K562 (cell line): ENCODE results near the gene ZNF346. TPM values are rescaled to one million over a fixed set of nuclear protein-coding genes. Genes with fewer than 3 reads are reported as not detected.

Source experiments
- DMBX1 ChIP-seq: fragments of 250-450 bp; sonication (Bioruptor Pico); IDR thresholded peaks from 2 replicates; pipeline ENCODE4 v1.8.0; 2022; ENCODE audit warnings: inconsistent platforms, mild to moderate bottlenecking, moderate library complexity, borderline replicate concordance
- KLF13 ChIP-seq: fragments of 450-650 bp; IDR thresholded peaks from 2 replicates; pipeline ENCODE4 v1.6.1; 2016; ENCODE audit warnings: missing genetic modification characterization, low read depth, mild to moderate bottlenecking, missing compliant biosample characterization, moderate library complexity, borderline replicate concordance
- MXI1 ChIP-seq: IDR thresholded peaks from 2 replicates; pipeline ENCODE4 v1.6.1; 2011; ENCODE audit warnings: low read depth, mild to moderate bottlenecking, improper control_type of control experiment, low read length
- PHB2 ChIP-seq: fragments of 450-650 bp; IDR thresholded peaks from 2 replicates; pipeline ENCODE4 v1.6.1; 2017; ENCODE audit warnings: low read depth
- POLR2AphosphoS2 ChIP-seq: IDR thresholded peaks from 2 replicates; pipeline ENCODE4 v1.6.1; 2012; ENCODE audit warnings: low read length, improper control_type of control experiment
- SIRT6 ChIP-seq: IDR thresholded peaks from one replicate; pipeline ENCODE4 v1.6.1; 2012; ENCODE audit warnings: low read depth, mild to moderate bottlenecking, control low read depth, inconsistent platforms, low read length, moderate library complexity
- SMAD1 ChIP-seq: fragments of 150-350 bp; IDR thresholded peaks from 2 replicates; pipeline ENCODE4 v1.6.1; 2014; ENCODE audit warnings: low read length, low read depth; ENCODE audit not compliant: partially characterized antibody
- SRSF7 ChIP-seq: fragments of 200-400 bp; formaldehyde crosslinking; optimal IDR thresholded peaks from 2 replicates; pipeline ENCODE3; 2017; ENCODE audit warnings: mild to moderate bottlenecking, low read depth, low read length
- ZNF444 ChIP-seq: fragments of 250-450 bp; sonication (Bioruptor Pico); IDR thresholded peaks from 2 replicates; pipeline ENCODE4 v1.4.0; 2020; ENCODE audit warnings: mild to moderate bottlenecking, moderate library complexity
- ZZZ3 ChIP-seq: fragments of 450-650 bp; IDR thresholded peaks from 2 replicates; pipeline ENCODE4 v1.6.1; 2016; ENCODE audit warnings: antibody characterized with exemption, mild to moderate bottlenecking, moderate library complexity
- polyA plus RNA-seq, 8 experiments: library from polyadenylated mRNA; depleted of rRNA in 4 of 8; stranded (reverse) in 5 of 8; unstranded in 3 of 8; fragments of >200 nt; fragmentation: Nextera tagmentation in 2 of 8; fragmentation: Illumina TruSeq in 1 of 8; extraction: Ambion mirVana in 2 of 8; extraction: Trizol in 1 of 8; gene quantifications; 2 replicates each; pipeline versions ENCODE4 v1.2.1 to v1.2.3, GENCODE V29; 2011 to 2014; ENCODE audit warnings: inconsistent platforms in 1 of 8, missing spikeins in 1 of 8
- total RNA-seq, 7 experiments: library from RNA; depleted of rRNA in 6 of 7; stranded (reverse); fragments of >200 nt in 6 of 7; fragmentation: Illumina TruSeq in 2 of 7; extraction: Trizol in 2 of 7; gene quantifications; 2 replicates each; pipeline versions ENCODE4 v1.2.1 to v1.2.3, GENCODE V29; 2011 to 2021; ENCODE audit warnings: low replicate concordance in 1 of 7
- TF ChIP-seq, protein P1 (sequence below), 2 experiments: fragments of 450-650 bp; conservative IDR thresholded peaks; 2 replicates each; pipeline ENCODE4 v1.6.1; 2017; ENCODE audit warnings: mild to moderate bottlenecking in 2 of 2, moderate library complexity in 2 of 2
- TF ChIP-seq, protein P2 (sequence below): fragments of 250-450 bp; sonication (Bioruptor Pico); IDR thresholded peaks from 2 replicates; pipeline ENCODE4 v1.5.0; 2022; ENCODE audit warnings: mild to moderate bottlenecking
- TF ChIP-seq, protein P3 (sequence below), 3 experiments: fragments of 200-800 bp in 1 of 3; fragments of 250-450 bp in 1 of 3; fragments of 450-650 bp in 1 of 3; sonication (Bioruptor Pico) in 1 of 3; sonication (Bioruptor generic) in 1 of 3; formaldehyde crosslinking in 1 of 3; IDR thresholded peaks; 2 replicates each; pipeline versions ENCODE4 v1.6.1 to v1.8.0; 2016 to 2022; ENCODE audit warnings: mild to moderate bottlenecking in 2 of 3, missing genetic modification characterization in 2 of 3, missing compliant biosample characterization in 1 of 3, moderate library complexity in 1 of 3
- TF ChIP-seq, protein P4 (sequence below), 3 experiments: IDR thresholded peaks in 2 of 3; conservative IDR thresholded peaks in 1 of 3; 2 replicates each; pipeline ENCODE4 v1.5.1; 2011 to 2012; ENCODE audit warnings: low read length in 3 of 3, mild to moderate bottlenecking in 3 of 3, control low read depth in 2 of 3, improper control_type of control experiment in 1 of 3, inconsistent platforms in 1 of 3, low read depth in 1 of 3, mixed read lengths in 1 of 3, moderate library complexity in 1 of 3; ENCODE audit not compliant: insufficient read depth in 2 of 3

The ZNF346 gene
- total and polyA plus RNA-seq, 9 of the 15 experiments (the other 6 are each of a cell fraction or from before 2014, with no cell fraction given) = 5.0 to 25.1 (median 20.1) TPM

DNA sequence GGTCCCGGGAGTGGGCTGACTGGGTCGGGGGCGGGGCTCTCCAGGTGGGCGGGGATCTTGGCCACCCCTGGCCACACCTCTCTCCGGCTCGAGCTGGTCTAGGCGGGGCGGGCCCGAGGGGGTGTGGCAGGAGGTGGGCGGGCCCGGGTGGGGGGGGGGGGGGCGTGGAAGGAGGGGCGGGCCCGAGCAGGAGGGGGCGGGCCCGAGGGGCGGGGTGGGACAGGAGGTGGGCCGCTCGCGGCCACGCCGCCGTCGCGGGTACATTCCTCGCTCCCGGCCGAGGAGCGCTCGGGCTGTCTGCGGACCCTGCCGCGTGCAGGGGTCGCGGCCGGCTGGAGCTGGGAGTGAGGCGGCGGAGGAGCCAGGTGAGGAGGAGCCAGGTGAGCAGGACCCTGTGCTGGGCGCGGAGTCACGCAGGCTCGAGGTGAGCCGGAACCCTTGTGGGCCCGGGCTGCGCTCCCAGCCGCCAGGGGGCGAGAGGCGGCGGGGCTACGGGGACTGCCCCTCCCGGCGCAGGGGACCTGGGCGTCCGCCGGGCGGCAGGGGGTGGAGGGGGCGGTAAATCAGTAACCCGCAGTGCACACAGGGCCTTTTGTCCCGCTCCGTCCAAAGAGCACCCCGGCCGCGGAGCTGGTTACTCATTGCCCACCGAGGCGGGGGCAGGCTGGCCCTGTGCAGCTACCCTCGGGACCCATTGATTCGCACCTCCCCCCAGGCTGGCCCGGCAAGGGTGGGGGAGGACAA is 64.3 kb downstream of the ZNF346 start, which contains the start of gene FGFR4 (continued):
- TF ChIP-seq, protein P1, sequence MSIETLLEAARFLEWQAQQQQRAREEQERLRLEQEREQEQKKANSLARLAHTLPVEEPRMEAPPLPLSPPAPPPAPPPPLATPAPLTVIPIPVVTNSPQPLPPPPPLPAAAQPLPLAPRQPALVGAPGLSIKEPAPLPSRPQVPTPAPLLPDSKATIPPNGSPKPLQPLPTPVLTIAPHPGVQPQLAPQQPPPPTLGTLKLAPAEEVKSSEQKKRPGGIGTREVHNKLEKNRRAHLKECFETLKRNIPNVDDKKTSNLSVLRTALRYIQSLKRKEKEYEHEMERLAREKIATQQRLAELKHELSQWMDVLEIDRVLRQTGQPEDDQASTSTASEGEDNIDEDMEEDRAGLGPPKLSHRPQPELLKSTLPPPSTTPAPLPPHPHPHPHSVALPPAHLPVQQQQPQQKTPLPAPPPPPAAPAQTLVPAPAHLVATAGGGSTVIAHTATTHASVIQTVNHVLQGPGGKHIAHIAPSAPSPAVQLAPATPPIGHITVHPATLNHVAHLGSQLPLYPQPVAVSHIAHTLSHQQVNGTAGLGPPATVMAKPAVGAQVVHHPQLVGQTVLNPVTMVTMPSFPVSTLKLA (conservative IDR thresholded peaks at IDR 0.05) = peak in 1 of 2 experiments; percentile 93
- TF ChIP-seq ZNF444 (CRISPR knock-in tag) (no peak), PHB2 (no peak), POLR2AphosphoS2 (no peak), ZZZ3 (no peak), SRSF7 (no peak), DMBX1 (CRISPR knock-in tag) (no peak), KLF13 (tag) (0 out of 2 replicates have a peak, but pooled peaks have one; percentile 61), SIRT6 (no peak), SMAD1 (no peak), MXI1 (0 out of 2 replicates have a peak, but pooled peaks have one; percentile 46)
- TF ChIP-seq, protein P2, sequence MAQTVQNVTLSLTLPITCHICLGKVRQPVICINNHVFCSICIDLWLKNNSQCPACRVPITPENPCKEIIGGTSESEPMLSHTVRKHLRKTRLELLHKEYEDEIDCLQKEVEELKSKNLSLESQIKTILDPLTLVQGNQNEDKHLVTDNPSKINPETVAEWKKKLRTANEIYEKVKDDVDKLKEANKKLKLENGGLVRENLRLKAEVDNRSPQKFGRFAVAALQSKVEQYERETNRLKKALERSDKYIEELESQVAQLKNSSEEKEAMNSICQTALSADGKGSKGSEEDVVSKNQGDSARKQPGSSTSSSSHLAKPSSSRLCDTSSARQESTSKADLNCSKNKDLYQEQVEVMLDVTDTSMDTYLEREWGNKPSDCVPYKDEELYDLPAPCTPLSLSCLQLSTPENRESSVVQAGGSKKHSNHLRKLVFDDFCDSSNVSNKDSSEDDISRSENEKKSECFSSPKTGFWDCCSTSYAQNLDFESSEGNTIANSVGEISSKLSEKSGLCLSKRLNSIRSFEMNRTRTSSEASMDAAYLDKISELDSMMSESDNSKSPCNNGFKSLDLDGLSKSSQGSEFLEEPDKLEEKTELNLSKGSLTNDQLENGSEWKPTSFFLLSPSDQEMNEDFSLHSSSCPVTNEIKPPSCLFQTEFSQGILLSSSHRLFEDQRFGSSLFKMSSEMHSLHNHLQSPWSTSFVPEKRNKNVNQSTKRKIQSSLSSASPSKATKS (CRISPR knock-in tag) = no peak
- TF ChIP-seq, protein P3, sequence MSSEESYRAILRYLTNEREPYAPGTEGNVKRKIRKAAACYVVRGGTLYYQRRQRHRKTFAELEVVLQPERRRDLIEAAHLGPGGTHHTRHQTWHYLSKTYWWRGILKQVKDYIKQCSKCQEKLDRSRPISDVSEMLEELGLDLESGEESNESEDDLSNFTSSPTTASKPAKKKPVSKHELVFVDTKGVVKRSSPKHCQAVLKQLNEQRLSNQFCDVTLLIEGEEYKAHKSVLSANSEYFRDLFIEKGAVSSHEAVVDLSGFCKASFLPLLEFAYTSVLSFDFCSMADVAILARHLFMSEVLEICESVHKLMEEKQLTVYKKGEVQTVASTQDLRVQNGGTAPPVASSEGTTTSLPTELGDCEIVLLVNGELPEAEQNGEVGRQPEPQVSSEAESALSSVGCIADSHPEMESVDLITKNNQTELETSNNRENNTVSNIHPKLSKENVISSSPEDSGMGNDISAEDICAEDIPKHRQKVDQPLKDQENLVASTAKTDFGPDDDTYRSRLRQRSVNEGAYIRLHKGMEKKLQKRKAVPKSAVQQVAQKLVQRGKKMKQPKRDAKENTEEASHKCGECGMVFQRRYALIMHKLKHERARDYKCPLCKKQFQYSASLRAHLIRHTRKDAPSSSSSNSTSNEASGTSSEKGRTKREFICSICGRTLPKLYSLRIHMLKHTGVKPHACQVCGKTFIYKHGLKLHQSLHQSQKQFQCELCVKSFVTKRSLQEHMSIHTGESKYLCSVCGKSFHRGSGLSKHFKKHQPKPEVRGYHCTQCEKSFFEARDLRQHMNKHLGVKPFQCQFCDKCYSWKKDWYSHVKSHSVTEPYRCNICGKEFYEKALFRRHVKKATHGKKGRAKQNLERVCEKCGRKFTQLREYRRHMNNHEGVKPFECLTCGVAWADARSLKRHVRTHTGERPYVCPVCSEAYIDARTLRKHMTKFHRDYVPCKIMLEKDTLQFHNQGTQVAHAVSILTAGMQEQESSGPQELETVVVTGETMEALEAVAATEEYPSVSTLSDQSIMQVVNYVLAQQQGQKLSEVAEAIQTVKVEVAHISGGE (CRISPR knock-in tag; IDR thresholded peaks at IDR 0.05) = 0 out of 6 replicates have a peak, but pooled peaks of 1 of the 3 experiments have one; percentile 34
- TF ChIP-seq, protein P4, sequence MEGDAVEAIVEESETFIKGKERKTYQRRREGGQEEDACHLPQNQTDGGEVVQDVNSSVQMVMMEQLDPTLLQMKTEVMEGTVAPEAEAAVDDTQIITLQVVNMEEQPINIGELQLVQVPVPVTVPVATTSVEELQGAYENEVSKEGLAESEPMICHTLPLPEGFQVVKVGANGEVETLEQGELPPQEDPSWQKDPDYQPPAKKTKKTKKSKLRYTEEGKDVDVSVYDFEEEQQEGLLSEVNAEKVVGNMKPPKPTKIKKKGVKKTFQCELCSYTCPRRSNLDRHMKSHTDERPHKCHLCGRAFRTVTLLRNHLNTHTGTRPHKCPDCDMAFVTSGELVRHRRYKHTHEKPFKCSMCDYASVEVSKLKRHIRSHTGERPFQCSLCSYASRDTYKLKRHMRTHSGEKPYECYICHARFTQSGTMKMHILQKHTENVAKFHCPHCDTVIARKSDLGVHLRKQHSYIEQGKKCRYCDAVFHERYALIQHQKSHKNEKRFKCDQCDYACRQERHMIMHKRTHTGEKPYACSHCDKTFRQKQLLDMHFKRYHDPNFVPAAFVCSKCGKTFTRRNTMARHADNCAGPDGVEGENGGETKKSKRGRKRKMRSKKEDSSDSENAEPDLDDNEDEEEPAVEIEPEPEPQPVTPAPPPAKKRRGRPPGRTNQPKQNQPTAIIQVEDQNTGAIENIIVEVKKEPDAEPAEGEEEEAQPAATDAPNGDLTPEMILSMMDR (IDR thresholded peaks at IDR 0.05 in 2 of 3, conservative IDR thresholded peaks at IDR 0.05 in 1 of 3; ENCODE audit: insufficient read depth in 2 of 3, low read depth in 1 of 3, low read length in 3 of 3) = peak; percentile 69 to 84 (median 74)
